Endodermal cell (in vitro differentiated cells): ENCODE results near the gene SYNPR. TPM values are rescaled to one million over a fixed set of nuclear protein-coding genes. Genes with fewer than 3 reads are reported as not detected.

Source experiments
- DNase-seq: peaks from one replicate; pipeline ENCODE4 v3.0.0-alpha.2; 2017
- H3K27ac ChIP-seq: 2 replicates; pipeline ENCODE4 v1.5.1; 2013; ENCODE audit warnings: mild to moderate bottlenecking, low read depth, low read length, moderate library complexity
- H3K27me3 ChIP-seq: 2 replicates; pipeline ENCODE4 v1.6.1; 2013; ENCODE audit warnings: mild to moderate bottlenecking, low read length, moderate library complexity; ENCODE audit not compliant: insufficient read depth, control insufficient read depth, poor library complexity, severe bottlenecking
- H3K36me3 ChIP-seq: 2 replicates; pipeline ENCODE4 v1.7.0; 2013; ENCODE audit warnings: mild to moderate bottlenecking, low read length, moderate library complexity; ENCODE audit not compliant: control insufficient read depth, insufficient read depth
- H3K4me1 ChIP-seq: one replicate; pipeline ENCODE4 v1.7.0; 2013; ENCODE audit warnings: low read length; ENCODE audit not compliant: control insufficient read depth, insufficient read depth
- H3K4me3 ChIP-seq: 2 replicates; pipeline ENCODE4 v1.5.1; 2013; ENCODE audit warnings: mild to moderate bottlenecking, low read length, moderate library complexity
- H3K9ac ChIP-seq: 2 replicates; pipeline ENCODE4 v1.6.1; 2013; ENCODE audit warnings: mild to moderate bottlenecking, low read length, moderate library complexity; ENCODE audit not compliant: poor library complexity, severe bottlenecking; ENCODE audit errors: extremely low read depth
- H3K9me3 ChIP-seq: 2 replicates; pipeline ENCODE4 v1.6.1; 2013; ENCODE audit warnings: mild to moderate bottlenecking, low read length, moderate library complexity; ENCODE audit not compliant: control insufficient read depth
- H3K27ac Mint-ChIP-seq: 2 replicates; pipeline ENCODE4 v1.8.0; 2020; ENCODE audit warnings: mixed read lengths
- H3K27me3 Mint-ChIP-seq: 2 replicates; pipeline ENCODE4 v1.8.0; 2021; ENCODE audit warnings: mild to moderate bottlenecking, mixed read lengths; ENCODE audit not compliant: insufficient read depth
- H3K36me3 Mint-ChIP-seq: 2 replicates; pipeline ENCODE4 v1.8.0; 2020; ENCODE audit warnings: low read depth, mixed read lengths
- H3K4me1 Mint-ChIP-seq: 2 replicates; pipeline ENCODE4 v1.8.0; 2020; ENCODE audit warnings: mixed read lengths
- H3K4me3 Mint-ChIP-seq: 2 replicates; pipeline ENCODE4 v1.8.0; 2020; ENCODE audit warnings: mild to moderate bottlenecking, moderate library complexity, mixed read lengths
- H3K9me3 Mint-ChIP-seq: 2 replicates; pipeline ENCODE4 v1.8.0; 2020; ENCODE audit warnings: mild to moderate bottlenecking, mixed read lengths
- total RNA-seq, 2 donors: library from RNA; stranded (reverse); fragmentation: NEBNext Ultra II Directional in 1 of 2; extraction: Animal tissue kit (Norgen Biotek cat#: 25700) in 1 of 2; gene quantifications; 2 replicates in 1 of 2; 3 replicates in 1 of 2; pipeline ENCODE4 v1.2.1, GENCODE V29; 2021
- TF ChIP-seq, protein P1 (sequence below): fragments of 200-600 bp; sonication (generic); conservative IDR thresholded peaks from 2 replicates; pipeline ENCODE4 v1.5.0; 2021; ENCODE audit warnings: antibody characterized with exemption, mild to moderate bottlenecking

The SYNPR gene
- total RNA-seq, 2 donors from 2014 or later, result not detected

DNA sequence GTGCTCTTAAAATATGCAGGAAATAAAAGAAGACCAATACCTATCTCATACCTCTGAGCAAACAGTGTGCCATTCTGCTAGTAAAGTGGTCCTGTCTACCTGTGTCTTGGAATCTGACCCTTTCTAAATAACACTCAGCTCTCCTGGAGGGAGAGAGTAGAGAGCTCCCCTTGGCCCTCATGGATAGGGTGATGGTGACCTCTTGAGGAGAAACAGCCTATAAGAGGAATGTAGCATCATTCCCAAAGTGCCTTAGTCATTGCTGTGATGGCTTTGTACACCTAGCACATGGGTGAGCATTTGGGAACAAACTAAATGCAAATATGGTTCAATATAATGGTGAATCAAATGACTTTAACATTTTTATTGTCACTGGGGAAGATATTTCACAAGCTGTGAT, 384.4 kb downstream of the SYNPR start:
- DNase-seq, result peak; percentile 66
- TF ChIP-seq, protein P1, sequence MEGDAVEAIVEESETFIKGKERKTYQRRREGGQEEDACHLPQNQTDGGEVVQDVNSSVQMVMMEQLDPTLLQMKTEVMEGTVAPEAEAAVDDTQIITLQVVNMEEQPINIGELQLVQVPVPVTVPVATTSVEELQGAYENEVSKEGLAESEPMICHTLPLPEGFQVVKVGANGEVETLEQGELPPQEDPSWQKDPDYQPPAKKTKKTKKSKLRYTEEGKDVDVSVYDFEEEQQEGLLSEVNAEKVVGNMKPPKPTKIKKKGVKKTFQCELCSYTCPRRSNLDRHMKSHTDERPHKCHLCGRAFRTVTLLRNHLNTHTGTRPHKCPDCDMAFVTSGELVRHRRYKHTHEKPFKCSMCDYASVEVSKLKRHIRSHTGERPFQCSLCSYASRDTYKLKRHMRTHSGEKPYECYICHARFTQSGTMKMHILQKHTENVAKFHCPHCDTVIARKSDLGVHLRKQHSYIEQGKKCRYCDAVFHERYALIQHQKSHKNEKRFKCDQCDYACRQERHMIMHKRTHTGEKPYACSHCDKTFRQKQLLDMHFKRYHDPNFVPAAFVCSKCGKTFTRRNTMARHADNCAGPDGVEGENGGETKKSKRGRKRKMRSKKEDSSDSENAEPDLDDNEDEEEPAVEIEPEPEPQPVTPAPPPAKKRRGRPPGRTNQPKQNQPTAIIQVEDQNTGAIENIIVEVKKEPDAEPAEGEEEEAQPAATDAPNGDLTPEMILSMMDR, result peak; percentile 73
- Mint-ChIP-seq H3K4me1 (peaks cover 14% of the 10 kb centered on the region), H3K36me3 (no peaks in the 10 kb centered on the region), H3K27me3 (peaks cover 2% of the 10 kb centered on the region), H3K9me3 (no peaks in the 10 kb centered on the region), H3K27ac (no peak overlapping the region), H3K4me3 (no peak overlapping the region)
- no peak overlapping the region for H3K27ac ChIP-seq
- H3K9me3 ChIP-seq, result no peaks in the 10 kb centered on the region
- H3K9ac ChIP-seq, result no peak overlapping the region
- no peaks in the 10 kb centered on the region for H3K36me3 ChIP-seq
- no peak overlapping the region for H3K4me3 ChIP-seq
- H3K4me1 ChIP-seq, result no peaks in the 10 kb centered on the region
- H3K27me3 ChIP-seq, result no peaks in the 10 kb centered on the region
